IMR-90 (cell line): ENCODE data around the gene PLXDC1. TPM values are rescaled to one million over a fixed set of nuclear protein-coding genes. Genes with fewer than 3 reads are reported as not detected.

Experiments used
- microRNA-seq, 2 experiments: library from miRNA; stranded (forward) in 1 of 2; unstranded in 1 of 2; fragments of 10-50 nt in 1 of 2; fragments of <30 nt in 1 of 2; gene quantifications in 1 of 2; microRNA quantifications in 1 of 2; one replicate each; pipeline versions ENCODE3 to v1.1.0; 2013 to 2020; ENCODE audit not compliant: insufficient read depth in 1 of 2, insufficient read length in 1 of 2, unreplicated experiment in 1 of 2
- polyA plus RNA-seq, 3 experiments: library from polyadenylated mRNA; depleted of rRNA; stranded (reverse); fragments of >200 nt; gene quantifications; 2 replicates each; pipeline ENCODE4 v1.2.3, GENCODE V29; 2012; ENCODE audit warnings: low replicate concordance in 1 of 3
- small RNA-seq, 5 experiments: library from RNA; depleted of rRNA; stranded (forward); fragments of <200 nt; gene quantifications; one replicate each; pipeline ENCODE3, GENCODE V24; 2012
- total RNA-seq: library from RNA; depleted of rRNA; stranded (reverse); fragments of >200 nt; gene quantifications from 2 replicates; pipeline ENCODE4 v1.2.3, GENCODE V29; 2012; rRNA removed

The PLXDC1 gene
- total and polyA plus RNA-seq, 2 of the 4 experiments (the other 2 are of a cell fraction) = under 0.01 to 0.50 TPM

Small RNA genes lying within 50 kb of the gene (microRNA-seq; reads per million reads assigned to microRNA genes)
- gene AC091178.1 (ENCODE audit: insufficient read depth, insufficient read length) = not detected

Small RNA genes lying within 50 kb of the gene (small RNA-seq; reads per million reads assigned to genes)
- gene AC091178.1 = 0 reads per million in 5 experiments

Other genes starting within 250 kb of the PLXDC1 start
- under 0.01 TPM in 1 of 2 replicates, not detected in the other for gene FBXO47, start 184.2 kb downstream of the PLXDC1 start, total RNA-seq
- gene FBXO47, start 184.2 kb downstream of the PLXDC1 start, polyA plus RNA-seq (2012; rRNA removed) = not detected in 2 replicates
- gene ARL5C, start 14.5 kb upstream of the PLXDC1 start, total RNA-seq = not detected in 2 replicates
- gene ARL5C, start 14.5 kb upstream of the PLXDC1 start, polyA plus RNA-seq (2012; rRNA removed) = not detected in 2 replicates
- gene CACNB1, start 46.0 kb upstream of the PLXDC1 start, total RNA-seq = 2.5 TPM in 2 replicates
- 7.3 and 8.6 TPM in 2 replicates for gene CACNB1, start 46.0 kb upstream of the PLXDC1 start, polyA plus RNA-seq (2012; rRNA removed)
- gene RPL19, start 48.6 kb upstream of the PLXDC1 start, total RNA-seq = 2,298 and 2,466 TPM in 2 replicates
- gene RPL19, start 48.6 kb upstream of the PLXDC1 start, polyA plus RNA-seq (2012; rRNA removed) = 2,030 and 2,101 TPM in 2 replicates
- not detected in 2 replicates for gene STAC2, start 74.3 kb upstream of the PLXDC1 start, total RNA-seq
- 0.02 and 0.03 TPM in 2 replicates for gene STAC2, start 74.3 kb upstream of the PLXDC1 start, polyA plus RNA-seq (2012; rRNA removed)
- gene FBXL20, start 250.0 kb upstream of the PLXDC1 start, total RNA-seq = 12.2 and 13.8 TPM in 2 replicates
- 3.2 and 4.1 TPM in 2 replicates for gene FBXL20, start 250.0 kb upstream of the PLXDC1 start, polyA plus RNA-seq (2012; rRNA removed)